Measurements from ENCODE around the gene USF3.

USF3 gene

DNA sequence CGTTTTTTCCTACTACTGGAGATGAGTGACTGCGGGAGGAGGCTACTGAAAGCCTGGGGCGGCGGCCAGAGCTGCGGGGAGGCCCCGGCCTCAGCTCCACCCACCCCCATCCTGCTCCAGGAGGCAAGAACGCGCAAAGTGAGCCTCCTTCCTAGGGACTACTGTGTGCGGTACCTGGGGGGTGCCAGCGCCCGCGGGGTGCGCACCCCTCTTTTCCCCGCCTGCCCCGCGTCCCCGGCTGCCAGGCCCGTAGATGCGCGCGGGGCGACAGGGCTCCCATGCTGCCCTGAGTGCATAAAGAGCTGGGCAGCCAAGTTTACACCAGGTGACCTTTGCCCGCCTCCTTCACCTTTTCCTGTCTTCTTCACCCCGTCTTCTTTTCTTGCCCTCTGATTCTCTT, 2.5 kb upstream of the USF3 start:
- DNase-seq (ENCODE audit: extremely low read depth in 1 of 2, low read depth in 1 of 2): no peak

DNA sequence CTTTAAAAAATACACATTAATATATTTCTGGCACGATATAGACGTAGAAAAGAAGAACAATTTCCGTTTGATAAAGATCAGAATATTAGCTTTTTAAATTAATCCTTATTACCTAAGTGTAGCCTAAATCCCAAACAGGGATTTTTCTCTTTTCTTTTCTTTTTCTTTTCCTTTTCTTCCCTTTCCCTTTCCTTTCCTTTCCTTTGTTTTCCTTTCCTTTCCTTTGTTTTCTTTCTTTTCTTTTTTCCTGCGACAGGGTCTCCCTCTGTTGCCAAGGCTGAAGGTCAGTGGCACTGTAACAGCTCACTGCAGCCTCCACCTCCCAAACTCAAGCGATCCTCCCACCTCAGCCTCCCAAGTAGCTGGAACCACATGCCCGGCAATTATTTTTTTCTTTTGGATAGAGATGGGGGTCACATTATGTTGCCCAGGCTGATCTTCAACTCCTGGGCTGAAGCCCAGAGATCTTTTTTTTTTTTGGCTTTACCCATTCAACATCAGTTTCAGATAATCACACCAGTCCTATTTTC, 1.8 kb upstream of the USF3 start:
- no peak for DNase-seq (ENCODE audit: extremely low read depth in 1 of 2, low read depth in 1 of 2)

DNA sequence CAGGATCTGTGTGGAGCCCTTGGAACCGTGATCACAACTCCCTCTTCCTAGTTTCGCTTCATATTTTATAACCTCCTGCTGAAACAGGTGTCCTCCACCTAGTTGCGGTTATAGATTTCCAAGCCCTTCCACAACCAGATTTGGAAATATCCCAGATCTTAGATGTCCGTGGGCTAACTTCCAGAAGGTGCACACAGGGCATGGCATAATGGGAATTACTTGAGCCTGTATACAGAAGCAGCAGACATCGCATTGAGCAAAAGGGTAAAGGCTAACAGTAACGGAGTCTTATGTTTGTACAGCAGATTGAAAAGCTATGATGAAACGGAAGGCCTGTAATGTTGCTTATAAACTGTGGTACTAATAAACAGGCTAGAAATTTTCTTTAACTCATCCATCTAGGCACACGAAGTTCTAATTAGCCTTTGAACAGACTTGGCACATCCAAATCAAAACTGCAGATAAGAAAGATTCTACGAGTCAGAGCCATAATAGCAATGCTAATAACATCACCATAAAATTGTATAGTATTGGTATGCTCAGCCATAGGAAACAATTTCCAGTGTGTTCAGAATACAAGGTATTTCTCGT, 1.2 kb upstream of the USF3 start:
- no peak for DNase-seq (ENCODE audit: extremely low read depth in 1 of 2, low read depth in 1 of 2)

DNA sequence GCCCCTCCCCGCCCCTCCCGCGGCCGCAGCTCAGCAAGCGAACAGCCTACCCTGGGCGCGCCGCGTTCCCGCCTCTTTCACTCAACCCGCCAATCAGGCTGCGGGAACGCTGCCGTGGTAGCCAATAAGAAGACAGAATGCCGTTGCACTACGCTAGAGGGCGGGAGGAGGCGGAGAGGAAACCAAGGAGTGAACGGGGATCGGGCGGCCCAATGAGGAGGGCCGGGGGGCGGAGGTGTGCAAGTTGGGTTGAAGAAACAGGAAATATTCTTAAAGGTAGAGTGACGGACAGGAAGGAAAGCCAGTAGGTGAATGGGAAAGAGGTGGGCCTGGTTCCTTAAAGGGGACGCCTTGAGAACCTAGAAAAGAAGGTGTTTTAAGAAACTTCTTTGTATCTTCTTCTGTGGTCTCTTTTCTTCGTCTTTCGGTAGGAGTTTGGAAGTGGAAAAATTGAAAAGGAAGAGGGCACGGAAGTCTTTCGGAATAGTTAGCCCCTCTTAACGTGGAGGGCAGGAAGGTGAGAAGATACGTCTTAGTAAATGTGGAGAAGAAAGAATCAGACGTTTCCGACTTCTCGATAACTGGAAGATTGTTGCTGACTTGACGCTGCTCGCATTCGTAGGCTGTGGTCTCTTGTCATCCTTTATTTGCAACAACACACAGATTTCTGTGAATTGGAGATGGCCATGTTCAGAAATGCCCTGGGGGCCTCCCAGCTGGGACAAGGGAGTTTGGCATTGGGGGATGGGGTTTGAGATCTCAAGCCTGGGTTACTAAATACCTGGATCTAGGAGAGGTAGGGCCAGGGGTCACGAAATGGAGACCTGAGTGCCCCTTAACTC, 437 bp upstream of the USF3 start:
- peak; percentile 95 to 98 for DNase-seq (ENCODE audit: extremely low read depth in 1 of 2, low read depth in 1 of 2)

DNA sequence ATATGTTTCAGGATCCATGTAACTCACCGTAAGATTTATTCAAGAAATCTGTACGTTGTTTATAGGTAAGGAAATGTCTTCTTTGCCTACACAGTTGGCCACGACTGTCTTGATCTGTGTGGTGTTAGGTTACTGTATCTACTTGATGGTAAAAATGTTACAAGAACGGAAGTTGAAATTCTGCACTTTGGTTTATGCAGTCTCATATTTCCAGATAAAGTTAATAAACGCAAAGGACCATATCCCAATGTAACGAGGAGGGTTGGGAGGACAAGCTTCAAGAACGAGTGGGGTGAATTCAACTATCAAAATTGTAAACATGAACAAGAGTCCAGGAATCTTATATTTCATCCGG, 1.0 kb downstream of the USF3 start:
- no peak for DNase-seq (ENCODE audit: extremely low read depth in 1 of 2, low read depth in 1 of 2)

DNA sequence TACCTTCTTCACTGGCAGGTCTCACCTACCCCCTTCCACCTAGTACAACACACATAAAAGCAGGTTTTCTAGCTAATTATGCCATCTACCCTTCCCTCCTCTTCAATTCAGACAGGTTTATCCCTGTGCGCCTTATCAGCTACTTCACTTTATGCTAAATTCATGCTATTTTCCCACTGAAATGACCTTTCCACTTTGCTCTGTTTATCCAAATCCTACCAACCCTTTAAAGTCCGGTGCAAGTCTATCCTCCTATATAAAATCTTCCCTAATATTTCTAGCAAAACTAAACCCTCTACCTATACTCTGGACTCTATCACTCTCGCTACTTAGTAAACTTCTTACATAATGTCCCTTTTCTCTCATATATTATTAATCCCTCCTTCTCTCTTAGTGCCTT, 6.0 kb downstream of the USF3 start:
- no peak for DNase-seq (ENCODE audit: extremely low read depth in 1 of 2, low read depth in 1 of 2)

DNA sequence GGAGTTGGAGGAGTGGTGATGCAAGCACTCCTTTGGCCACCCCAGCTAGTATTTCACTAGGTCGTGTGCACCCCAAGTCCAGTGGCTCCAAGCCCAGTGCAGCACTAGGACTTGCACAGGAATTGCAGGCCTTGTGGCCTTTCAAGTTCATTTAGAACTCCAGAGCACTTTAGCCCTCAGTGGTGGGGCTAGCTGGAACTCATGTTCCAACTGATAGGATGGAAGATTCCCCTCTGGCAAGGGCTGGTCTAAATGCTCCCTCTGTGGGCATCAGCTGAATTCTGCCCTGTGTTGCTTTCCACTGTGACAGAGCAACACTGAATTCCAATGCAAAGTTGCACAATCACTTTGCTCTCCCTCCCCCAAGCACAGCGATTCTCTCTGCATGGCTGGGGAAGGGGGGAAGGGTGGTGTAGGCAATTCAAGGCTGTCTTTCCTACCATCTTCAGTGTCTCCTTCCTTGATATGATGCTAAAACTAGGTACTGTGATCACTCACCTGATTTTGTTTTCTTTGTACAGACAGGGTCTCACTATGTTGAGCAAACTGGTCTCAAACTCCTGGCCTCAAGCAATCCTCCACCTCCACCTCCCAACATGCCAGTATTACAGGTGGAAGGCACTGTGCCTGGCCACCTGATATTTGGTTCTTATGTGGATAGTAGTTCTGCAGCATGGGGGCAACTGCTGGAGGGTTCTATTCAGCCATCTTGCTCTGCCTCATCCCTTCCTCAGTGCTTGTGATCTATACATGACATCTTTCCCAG, 10.3 kb downstream of the USF3 start:
- no peak for DNase-seq (ENCODE audit: extremely low read depth in 1 of 2, low read depth in 1 of 2)

DNA sequence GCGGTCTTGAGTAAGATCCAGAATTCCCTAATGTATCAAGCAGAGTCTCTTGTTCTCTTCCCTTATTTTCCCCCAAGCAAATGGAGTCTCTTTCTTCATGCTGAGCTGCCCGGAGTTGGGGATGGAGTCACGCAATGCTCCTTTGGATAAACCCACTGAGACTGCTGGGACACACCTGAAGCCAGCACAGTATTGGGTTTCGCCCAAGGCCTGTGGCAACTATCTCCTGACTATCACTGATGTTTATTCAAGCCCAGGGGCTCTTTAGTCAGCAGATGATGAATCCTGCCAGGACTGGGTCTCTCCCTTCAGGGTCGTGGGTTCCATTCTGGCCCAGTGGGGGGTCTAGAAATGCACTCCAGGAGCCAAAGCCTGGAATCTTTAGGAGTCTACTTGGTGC, 11.3 kb downstream of the USF3 start:
- DNase-seq (ENCODE audit: extremely low read depth in 1 of 2, low read depth in 1 of 2): no peak

DNA sequence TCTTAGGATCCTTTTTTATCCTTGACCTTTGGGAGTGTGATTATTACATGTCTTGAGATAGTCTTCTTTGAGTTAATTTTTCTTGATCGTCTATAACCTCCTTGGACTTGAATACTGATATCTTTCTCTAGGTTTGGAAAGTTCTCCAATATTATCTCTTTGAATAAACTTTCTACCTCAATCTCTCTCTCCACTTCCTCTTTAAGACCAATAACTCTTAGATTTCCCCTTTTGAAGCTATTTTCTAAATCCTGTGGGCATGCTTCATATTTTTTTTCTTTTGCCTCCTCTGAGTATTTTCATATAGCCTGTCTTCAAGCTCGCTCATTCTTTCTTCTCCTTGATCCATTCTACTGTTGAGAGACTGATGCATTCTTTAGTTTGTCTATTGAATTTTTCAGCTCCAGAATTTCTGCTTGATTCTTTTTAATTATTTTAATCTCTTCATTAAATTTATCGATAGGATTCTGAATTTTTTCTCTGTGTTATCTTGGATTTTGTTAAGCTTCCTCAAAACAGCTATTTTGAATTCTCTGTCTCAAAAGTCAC, 12.1 kb downstream of the USF3 start:
- DNase-seq (ENCODE audit: extremely low read depth in 1 of 2, low read depth in 1 of 2): no peak

DNA sequence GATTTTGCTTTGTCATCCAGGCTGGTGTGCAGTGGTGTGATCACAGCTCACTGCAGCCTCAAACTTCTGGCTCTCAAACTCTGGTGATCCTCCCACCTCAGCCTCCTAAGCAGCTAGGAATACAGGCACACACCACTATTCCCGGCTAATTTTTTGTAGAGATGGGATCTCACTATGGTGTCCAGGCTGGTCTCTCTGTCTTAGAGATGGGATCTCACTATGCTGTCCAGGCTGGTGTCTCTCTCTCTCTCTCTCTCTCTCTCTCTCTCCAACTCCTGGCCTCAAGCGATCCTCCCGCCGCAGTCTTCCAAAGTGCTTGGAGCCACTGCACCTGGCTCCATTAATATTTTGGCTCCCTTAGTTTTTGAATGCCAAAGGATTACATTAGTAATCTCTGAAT, 17.7 kb downstream of the USF3 start:
- no peak for DNase-seq (ENCODE audit: extremely low read depth in 1 of 2, low read depth in 1 of 2)

DNA sequence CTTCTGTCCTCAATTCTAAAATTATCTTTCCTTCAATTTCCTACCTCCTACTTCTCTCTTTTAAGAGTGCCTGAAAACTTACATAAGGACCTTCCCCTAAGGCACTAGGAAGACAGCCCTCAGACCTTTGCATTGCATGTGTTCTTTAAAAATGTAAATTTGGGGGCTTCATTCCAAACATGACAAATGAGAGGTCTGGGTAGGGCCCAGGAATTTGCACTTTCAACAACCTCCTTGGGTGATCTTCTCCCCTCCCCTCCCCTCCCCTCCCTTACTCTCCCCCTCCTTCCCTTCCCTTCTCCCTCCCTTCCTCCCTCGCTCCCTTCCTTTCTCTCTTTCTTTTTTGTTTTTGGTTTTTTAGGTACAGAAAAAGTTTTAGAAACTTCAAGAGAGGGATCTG, 18.7 kb downstream of the USF3 start:
- DNase-seq (ENCODE audit: extremely low read depth in 1 of 2, low read depth in 1 of 2): no peak

DNA sequence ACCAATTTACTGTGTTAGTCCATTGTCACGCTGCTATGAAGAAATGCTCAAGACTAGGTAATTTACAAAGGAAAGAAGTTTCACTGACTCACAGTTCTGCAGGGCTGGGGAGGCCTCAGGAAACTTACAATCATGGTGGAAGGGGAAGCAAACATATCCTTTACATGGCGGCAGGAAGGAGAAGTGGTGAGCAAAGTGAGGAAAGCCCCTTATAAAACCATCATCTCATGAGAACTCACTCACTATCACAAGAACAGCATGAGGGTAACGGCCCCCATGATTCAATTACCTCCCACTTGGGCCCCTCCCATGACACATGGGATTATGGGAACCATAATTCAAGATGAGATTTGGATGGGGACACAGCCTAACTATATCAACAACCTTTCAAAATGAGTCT, 20.2 kb downstream of the USF3 start:
- DNase-seq (ENCODE audit: extremely low read depth in 1 of 2, low read depth in 1 of 2): no peak

DNA sequence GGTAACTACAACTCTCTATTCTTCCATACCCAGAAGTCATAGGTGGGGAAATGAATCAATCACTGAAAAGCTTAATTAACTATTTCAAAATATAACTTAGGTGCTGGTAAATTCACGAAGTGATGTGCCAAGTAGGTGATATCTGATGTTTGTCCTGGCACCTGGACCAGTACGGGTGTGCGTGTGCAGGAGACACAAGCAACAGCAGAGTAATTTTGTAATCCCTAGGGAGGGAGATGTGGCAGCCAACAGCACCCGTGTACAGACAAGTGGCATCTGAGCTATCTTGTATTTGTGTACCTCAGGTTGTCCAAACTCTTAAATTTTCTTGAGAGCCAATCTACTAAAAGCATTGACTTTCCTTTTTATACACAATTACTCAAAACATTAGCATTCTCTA, 22.8 kb downstream of the USF3 start:
- no peak for DNase-seq (ENCODE audit: extremely low read depth in 1 of 2, low read depth in 1 of 2)

DNA sequence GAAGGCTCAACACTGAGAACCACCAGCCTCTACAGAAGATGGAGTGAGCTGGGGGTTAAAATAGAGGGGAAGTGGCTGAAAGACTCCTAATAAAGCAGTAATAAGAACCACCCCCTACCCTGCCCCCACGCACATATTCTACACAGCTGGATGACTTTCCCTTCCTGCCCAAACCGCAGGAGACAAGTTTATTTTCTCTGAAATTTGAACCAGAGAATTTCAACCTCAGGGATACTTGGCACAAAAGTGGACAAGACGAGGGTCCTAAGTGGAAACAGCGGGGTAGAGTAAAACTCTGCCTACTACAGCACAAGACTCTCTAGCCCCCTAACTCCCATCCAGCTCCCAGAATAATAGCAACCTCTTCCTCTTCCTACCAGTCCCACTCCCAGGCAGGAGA, 28.4 kb downstream of the USF3 start:
- DNase-seq (ENCODE audit: extremely low read depth in 1 of 2, low read depth in 1 of 2): no peak

DNA sequence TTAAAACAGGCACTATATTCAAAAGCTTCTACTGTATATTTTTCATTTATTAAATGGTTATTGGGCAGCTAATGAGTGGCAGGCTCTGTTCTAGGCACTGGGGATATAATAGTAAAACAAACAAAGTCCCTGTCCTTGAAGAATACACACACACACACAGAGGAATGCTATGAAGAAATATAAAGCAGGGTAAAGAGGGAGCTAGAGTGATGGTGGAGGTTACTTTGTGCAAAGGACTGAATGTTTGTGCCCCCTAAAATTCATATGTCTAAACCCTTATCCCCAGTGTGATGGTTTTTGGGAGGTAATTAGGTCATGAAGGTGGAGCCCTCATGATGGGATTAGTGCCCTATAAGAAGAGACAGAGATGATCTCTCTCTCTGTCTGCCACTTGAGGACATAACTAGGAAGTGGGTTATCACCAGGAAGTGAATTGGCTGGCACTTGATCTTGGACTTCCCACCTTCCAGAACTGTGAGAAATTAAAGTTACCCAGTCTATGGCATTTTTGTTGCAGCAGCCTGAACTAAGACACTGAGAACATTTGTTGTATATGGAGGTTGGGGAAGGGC, 31.8 kb downstream of the USF3 start:
- no peak for DNase-seq (ENCODE audit: extremely low read depth in 1 of 2, low read depth in 1 of 2)

DNA sequence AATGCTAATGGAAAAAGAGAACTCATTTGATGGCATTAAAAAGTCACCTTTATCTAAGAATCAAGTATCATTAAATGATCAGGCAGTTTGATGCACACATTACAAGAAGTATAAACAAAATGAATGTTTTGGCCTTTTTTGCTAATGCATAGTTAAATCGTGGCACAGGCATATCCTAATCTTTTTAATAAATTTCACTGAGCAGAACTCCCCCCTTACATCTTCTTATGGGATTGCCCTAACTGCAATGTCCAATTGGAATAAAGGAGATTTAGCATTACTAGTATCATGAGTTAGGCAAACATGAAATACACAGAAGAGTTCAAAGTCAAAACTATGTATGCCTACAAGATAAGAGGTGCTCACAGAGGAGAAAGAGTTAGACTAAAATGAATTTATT, 32.7 kb downstream of the USF3 start:
- no peak for DNase-seq (ENCODE audit: extremely low read depth in 1 of 2, low read depth in 1 of 2)

DNA sequence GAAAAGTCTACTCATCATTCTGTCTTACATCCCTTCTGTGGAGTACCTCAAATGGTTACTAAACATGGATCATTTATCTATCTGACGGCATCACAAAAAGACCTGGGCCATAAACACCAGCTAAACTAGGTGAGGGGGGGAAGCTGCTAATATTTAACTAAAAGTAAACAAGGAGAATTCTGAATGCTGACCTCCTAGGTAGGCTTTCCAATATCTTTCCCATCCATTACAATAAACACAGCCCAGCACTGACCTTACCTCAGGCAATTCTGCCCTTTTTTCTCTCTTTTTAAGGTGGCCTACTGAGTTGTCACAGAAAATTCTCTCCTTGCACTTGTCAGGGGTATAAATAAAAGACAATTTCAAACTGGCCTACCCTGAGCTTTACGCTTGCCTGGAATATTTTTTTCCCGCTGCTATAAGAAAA, 33.1 kb downstream of the USF3 start:
- DNase-seq (ENCODE audit: extremely low read depth in 1 of 2, low read depth in 1 of 2): no peak

DNA sequence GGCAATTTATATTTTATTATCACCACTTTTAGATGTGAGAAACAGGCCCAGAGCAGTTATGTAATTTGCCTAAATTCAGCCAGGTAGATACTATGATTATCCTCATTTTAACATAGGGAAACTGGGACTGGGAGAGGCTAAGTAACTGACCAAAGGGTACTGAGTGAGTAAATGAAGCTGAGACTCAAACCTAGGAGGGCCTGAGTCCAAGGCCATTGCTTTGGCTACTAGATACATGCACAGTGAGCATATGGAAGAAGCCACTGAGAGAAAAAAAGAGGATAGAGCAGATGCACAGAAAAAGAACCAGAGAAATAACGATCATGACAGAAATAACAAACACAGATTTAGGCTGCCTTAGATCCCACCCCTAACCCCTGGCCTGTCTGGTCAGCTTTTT, 33.6 kb downstream of the USF3 start:
- DNase-seq (ENCODE audit: extremely low read depth in 1 of 2, low read depth in 1 of 2): no peak

DNA sequence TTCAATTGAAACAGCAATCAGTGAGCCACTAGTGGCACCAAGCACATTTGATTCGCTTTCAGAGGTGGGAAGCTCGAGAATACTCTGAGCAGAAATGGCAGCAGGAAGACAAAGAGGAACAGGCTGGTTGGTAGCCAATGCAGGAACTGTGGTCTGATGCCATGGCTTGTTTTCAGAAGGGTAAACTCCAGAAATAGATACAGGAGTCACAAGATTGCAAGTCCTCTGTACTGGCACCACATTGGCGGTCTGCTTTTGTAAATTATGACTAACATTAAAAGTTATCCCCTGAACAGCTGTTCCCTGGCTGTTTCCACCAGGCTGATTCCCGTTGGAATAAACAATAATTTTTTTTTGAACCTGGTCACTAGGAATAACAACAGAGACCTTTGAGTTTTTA, 35.5 kb downstream of the USF3 start:
- no peak for DNase-seq (ENCODE audit: extremely low read depth in 1 of 2, low read depth in 1 of 2)

DNA sequence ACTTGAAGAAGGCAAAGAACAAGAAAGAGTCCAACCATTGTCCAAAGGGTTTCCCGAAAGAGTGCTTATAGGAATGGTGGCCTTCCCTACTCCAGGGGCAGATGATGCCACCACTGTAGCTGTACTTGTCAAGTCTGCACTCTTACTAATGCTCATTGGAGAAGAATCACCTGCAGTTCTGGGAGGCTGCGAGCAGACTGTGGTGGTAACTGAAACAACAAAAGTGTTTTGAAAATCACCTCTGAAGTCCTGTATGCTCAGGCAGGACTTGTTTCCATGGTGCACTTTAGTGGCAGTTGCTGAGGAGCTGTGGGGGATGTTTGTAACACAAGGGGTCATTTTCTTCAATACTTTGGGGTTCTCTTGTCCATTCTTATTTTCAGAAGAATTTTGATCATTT, 36.0 kb downstream of the USF3 start:
- no peak for DNase-seq (ENCODE audit: extremely low read depth in 1 of 2, low read depth in 1 of 2)

DNA sequence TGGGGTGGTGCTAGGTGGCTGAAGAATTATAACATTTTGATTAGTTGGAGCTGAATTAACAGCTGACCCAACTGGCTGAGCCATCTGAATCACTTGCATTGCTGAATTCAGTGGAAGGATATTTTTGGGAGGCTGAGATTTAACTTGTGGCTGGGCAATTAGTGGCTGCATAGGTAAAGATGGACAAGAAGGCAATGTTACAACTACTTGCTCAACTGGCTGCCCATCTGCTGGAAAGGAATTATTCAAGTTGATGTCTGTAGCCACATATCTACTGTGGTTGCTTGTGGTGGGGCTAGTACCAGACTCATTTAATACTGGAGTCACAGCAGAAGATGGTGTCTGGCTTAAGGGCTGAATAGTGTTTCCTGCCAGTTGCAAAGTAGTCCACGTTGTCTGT, 36.4 kb downstream of the USF3 start:
- DNase-seq (ENCODE audit: extremely low read depth in 1 of 2, low read depth in 1 of 2): no peak
